ENCODE data around the gene SLC7A7.
"Not testable (repeated sequence)": the region's sequence is repeated elsewhere in the genome, so short reads cannot be mapped to it uniquely, and the experiment has no call there.

The SLC7A7 gene

DNA sequence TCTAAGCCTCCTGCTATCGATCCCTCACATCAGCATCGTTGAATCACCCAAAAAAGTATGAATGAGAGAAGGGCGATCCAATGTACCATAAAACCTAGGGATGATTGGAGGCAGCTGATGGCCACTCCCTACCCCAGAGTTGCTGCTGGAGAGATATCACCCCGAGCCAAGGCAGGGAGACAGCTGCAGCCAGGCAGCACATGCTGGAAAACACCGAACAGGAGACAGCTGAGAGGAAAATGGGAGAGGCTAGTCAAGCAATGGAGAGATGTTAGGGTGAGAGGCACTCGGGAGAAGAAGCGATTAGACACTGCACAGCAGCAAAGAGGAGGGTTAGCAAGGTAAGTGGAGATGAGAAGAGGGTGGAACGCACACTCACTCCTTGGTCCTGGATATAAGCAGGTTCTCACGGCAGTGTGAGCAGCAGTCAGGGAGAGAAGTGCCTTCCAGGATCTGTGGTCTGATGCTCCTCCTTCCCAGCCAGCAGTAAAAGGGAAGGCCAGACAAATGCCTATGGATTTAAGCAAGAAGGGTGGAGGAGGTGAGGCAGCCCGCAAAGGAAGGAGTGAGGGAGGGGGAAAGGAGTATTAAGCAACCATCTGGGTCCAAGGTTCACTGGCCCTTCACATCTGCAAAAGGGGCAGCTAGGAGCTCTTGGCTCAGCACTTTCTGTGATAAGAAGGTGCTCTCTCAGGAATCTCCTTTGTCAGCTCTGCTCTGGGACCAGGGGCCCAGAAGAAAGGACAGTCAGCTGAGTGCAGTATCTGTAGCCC, at the start of gene SLC7A7:
Gene SLC7A7, minus strand, starts transcription at position 495 of the 773 bp plus-strand sequence. CDS start 2,037 bp downstream, outside the sequence.
- no peak for DNase-seq

DNA sequence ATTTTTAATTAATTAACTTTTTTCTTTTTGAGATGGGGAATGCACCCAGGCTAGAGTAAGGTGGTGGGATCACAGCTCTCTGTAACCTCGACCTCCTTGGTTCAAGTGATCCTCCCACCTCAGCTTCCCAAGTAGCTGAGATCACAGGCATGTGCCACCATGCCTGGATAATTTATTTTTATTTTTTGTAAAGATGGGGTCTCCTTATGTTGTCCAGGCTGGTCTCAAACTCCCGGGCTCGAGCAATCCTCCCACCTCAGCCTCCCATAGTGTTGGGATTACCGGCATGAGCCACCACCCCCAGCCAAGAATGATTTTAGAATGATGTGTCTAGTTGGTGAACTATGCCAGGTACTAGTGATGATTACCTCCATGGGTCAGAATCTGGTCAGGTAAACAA, 49.7 kb upstream of the SLC7A7 start:
- no peak for DNase-seq

- no peak for DNase-seq
Measured at GRCh38 chr14:22861651-22862050, 46.4 kb upstream of the SLC7A7 start.

GRCh38 chr14:22860377-22860776, 45.1 kb upstream of the SLC7A7 start:
- not testable (repeated sequence) for DNase-seq

DNA sequence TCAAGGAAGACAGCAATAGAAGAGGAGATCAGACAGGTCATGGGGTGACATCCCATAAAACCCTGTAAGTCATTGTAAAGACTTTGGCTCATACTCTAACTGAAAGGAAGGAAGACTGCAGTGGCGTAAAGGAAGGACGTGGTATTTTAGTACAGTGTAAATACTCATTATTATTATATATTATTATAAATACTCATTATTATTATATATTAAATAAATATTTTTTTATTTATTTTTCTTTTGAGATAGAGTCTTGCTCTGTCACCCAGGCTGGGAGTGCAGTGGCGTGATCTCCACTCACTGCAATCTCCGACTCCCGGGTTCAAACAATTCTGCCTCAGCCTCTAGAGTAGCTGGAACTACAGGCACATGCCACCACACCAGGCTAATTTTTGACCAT, 41.2 kb upstream of the SLC7A7 start:
- no peak for DNase-seq

- no peak for DNase-seq
Measured at GRCh38 chr14:22854963-22855724, 39.9 kb upstream of the SLC7A7 start.

- DNase-seq, result not testable (repeated sequence)
Measured at GRCh38 chr14:22854296-22854695, 39.1 kb upstream of the SLC7A7 start.

DNA sequence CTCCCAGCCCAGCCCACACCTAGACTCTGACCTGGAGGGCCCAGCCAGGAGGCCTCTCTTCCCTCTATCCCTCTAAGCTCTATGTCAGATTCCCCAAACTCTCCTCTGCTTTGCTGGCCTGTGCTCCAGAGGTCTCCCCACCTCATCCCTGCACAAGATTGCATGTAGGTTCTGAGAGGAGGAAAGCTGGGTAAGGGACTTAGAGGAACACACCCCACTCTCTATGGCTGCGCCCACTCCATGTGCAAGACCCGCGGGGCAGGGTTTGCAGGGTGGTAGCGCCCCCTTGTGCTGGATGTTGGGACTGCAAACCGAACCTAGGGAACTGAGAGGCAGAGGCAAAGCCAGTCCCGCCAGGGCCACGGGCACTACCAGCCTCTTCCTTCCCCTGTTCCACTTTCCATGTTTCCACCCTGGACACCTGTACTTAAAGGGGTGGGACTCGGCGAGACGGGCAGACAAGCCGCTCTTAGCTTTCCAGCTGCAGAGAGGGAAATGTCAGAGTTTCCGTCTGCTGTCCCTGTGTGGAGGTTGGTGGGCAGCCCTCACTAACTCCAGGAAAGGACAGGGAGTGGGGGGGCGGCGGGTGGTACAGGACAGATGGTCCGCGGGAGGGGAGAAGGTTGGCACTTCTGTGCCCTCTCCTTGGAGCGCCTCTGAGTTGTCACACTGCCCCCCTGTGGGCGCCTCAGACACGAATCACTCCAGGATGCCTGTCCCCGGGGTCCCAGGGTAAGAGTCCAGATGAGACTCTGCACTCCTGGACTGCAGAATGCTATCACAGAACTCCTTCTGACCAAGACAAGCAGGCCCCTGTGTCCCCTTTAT, 37.9 kb upstream of the SLC7A7 start:
- peak; percentile 100 for DNase-seq

DNA sequence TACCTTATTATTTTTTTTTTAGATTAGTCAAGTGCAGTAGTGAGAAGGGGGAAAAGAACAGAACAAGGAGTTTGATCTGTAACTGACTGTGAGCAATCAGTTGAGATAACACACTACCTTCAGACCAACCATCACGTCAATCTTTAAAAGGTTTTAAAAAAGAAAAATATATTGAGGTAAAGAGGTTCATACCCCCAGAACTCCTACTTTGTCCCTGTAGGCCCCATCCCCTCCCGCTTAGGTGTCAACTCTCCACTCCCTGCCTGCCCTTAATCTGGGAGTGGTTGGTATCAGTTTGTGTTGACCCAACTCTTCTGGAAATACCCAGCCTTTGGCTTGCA, 37.3 kb upstream of the SLC7A7 start:
- DNase-seq, result no peak

- DNase-seq, result not testable (repeated sequence)
Measured at GRCh38 chr14:22852178-22852577, 36.9 kb upstream of the SLC7A7 start.

DNA sequence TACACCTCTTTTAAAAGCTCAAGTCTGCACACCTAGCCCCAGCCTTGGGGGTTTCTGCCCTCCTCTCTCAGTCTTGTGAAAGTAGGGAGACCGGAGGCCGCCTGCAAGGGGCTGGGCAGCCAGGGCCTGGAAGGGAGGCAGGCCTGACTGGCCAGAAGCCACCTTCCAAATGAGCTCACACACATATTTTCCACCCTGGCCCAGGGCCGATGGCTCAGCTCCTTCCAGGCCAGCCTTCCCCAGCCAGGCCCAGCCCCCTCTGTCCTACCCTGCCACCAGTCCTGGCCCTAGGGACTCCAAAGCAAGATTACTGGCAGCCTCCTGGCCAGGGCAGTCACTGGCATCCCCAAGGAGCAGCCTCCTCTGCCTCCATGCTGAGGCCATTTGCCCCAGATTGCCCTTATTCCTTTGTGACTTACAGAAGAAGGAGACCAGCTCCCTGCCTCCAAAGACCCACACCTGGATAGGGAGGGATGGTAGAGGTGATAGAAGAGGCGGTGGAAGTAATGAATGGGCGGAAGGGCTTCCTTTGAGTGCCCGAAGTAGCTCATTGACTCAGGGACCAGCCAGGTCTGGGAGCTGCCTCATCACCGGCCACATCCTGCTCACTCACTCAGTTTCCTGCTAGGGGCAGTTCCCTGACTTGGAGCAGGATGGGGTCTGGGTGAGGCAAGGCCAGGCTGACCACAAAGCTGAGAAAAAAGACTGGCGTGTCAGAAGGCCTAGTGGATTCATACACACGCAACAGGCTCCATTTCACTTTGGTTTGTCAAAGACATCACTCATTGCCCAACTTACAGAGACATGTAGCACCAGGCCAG, 35.9 kb upstream of the SLC7A7 start:
- DNase-seq, result no peak

GRCh38 chr14:22849212-22849819, 34.1 kb upstream of the SLC7A7 start:
- DNase-seq, result no peak

- DNase-seq, result no peak
Measured at GRCh38 chr14:22848351-22849164, 33.3 kb upstream of the SLC7A7 start.

- DNase-seq, result no peak
Measured at GRCh38 chr14:22847661-22848341, 32.6 kb upstream of the SLC7A7 start.

DNA sequence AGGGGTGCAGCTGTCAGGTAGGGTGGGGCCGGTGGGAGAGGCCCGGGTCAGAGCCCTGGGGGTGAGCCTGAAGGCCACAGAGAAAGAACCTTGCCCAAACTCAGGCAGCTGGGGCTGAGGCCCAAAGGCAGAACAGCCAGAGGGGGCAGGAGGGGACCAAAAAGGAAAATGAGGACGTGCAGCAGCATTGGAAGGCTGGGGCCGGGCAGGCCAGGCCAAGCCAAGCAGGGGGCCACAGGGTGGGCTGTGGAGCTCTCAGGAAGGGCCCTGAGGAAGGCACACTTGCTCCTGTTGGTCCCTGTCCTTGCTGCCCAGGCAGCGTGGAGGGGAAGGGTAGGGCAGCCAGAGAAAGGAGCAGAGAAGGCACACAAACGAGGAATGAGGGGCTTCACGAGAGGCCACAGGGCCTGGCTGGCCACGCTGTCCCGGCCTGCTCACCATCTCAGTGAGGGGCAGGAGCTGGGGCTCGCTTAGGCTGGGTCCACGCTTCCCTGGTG, 31.6 kb upstream of the SLC7A7 start:
- DNase-seq, result no peak

DNA sequence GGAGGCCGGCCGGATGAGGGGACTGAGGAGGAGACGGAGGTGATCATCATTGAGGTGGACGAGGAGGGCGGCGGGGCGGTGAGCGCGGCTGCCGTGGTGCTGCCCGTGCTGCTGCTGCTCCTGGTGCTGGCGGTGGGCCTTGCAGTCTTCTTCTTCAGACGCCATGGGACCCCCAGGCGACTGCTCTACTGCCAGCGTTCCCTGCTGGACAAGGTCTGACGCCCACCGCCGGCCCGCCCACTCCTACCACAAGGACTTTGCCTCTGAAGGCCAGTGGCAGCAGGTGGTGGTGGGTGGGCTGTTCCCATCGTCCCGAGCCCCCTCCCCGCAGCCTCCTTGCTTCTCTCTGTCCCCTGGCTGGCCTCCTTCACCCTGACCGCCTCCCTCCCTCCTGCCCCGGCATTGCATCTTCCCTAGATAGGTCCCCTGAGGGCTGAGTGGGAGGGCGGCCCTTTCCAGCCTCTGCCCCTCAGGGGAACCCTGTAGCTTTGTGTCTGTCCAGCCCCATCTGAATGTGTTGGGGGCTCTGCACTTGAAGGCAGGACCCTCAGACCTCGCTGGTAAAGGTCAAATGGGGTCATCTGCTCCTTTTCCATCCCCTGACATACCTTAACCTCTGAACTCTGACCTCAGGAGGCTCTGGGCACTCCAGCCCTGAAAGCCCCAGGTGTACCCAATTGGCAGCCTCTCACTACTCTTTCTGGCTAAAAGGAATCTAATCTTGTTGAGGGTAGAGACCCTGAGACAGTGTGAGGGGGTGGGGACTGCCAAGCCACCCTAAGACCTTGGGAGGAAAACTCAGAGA, 30.8 kb upstream of the SLC7A7 start:
- no peak for DNase-seq

DNA sequence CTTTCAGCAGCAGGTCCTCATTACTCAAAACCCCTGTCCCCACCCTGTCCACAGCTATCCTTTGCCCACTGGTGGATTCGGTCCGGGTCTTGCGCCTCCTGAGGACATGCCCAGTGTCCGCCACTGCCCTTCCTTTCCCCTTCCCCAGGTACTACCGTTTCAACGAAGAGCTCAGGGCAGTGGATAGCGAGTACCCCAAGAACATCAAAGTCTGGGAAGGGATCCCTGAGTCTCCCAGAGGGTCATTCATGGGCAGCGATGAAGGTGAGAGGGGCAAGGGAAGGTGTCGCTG, 29.8 kb upstream of the SLC7A7 start:
- no peak for DNase-seq

DNA sequence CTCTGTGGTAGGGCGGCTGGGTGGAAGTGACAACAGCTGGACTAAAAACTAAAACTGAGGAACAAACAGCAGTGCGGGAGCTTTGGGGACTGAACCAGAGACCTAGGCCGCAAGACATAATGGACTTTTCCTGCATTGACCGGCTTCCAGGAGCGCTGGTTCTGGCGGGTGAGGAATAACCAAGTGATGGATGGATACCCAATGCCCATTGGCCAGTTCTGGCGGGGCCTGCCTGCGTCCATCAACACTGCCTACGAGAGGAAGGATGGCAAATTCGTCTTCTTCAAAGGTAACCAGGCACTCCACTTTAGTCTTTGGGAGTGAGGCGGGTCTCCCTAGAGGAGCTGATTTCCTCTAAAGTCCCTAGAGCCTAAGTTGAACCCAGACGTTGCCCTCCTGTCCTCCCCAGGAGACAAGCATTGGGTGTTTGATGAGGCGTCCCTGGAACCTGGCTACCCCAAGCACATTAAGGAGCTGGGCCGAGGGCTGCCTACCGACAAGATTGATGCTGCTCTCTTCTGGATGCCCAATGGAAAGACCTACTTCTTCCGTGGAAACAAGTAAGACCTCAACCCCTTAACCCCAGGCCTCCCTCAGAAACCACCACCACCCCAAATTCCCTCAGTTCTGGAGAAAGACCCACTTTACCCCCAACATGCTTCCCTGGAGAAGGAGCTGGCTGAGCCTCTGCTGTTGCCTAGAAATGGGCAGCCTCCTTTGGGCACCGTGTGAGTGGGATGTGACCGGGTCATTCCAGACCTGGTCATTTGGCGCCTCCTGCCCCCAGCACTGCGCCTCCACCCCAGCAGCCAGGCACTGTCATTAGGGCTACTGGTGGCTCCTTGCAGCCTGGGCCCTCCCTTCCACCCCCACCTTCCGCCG, 29.2 kb upstream of the SLC7A7 start:
- no peak for DNase-seq

All from activated CD8-positive, alpha-beta memory T cell treated with anti-CD3 and anti-CD28 coated beads, Interleukin-2, amount 50 U/mL, for 48 hours (primary cell).